NCI-H146 treated with DMSO at 0.1 percent for 48 hours (cell line): ENCODE data around the gene COX14.
A peak's percentile ranks its signal among the peaks of the same experiment; 100 is the strongest.
"Not testable (repeated sequence)": the region's sequence is repeated elsewhere in the genome, so short reads cannot be mapped to it uniquely, and the experiment has no call there.

ENCODE experiments used
- DNase-seq: peaks from one replicate; lab custom pipeline; 2025; ENCODE audit not compliant: unreplicated experiment; lab: John Stamatoyannopoulos, UW

COX14 gene

DNA sequence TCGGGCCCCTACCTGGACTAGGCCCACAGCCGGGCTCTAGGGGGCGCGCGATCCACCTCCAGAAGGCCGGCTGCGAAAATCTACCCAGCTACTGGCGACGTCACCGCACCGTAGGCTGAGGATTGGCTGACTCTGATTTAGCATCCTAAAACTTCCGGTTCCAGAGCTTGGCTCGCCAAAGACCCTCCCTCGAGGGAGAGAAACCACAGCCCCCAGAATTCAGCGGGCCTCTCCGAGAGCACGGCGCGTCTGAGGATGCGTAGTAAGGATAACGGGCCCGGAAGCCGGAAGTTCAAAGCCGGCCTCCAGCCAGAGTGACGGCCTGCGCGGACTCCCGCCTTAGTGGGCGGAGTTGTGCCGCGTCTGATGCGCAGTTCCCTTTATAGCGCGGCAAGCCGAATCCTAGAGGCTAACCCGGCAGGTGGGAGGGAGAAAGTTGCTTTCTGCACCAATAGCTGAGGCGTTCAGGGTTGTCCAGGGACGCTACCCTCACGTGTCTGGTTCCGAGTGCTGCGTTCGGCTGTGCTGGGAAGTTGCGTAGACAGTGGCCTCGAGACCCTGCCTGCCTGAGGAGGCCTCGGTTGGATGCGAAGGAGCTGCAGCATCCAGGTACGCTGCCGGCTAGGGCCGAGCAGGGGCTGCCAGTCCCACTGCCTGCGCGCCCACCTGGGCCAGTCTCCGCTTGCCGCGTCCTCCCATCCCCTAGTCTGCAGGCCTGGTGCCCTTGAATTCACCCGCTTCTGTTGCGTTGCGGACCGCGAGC lies at the start of gene COX14:
TSS of gene COX14 (plus strand) at position 544 of the 763 bp plus-strand sequence. CDS start 7,808 bp downstream, outside the sequence.
- DNase-seq = peak; percentile 99

DNA sequence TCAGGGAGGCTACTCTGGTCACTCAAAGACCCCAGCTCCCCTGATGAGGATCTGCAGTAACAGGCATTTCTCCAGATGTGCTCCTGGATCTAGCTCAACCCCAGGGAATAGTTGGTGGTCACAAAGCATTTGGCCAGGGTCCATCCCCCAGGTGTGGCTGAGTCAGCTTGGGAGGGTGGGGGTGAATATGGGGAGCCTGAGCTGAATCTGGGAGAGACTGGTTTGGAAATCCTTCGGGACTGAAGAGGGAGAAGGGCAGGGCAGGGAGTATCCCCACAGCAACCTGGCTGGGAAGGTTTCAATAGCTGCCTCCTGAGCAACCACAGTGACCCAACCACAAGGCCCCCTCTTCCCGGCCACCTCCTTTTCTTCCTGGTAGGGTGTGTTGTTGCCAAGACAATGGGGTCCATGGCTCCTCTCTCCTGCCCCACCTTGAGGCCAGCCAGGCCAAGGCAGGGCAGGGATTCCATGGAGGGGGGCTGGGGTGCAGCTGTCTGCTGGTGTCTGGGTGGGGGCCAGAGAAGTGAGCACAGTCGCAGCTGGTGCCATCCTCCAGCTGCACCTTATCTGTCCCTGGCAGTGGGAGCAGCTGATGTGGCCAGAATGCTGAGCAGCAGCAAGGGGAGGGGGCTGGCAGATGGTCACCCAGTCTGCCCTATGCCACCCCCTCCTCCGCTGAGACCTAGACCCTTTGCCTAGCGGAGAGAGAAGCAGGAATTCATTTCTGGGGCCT lies 49.1 kb upstream of the COX14 start:
- DNase-seq = no peak

DNA sequence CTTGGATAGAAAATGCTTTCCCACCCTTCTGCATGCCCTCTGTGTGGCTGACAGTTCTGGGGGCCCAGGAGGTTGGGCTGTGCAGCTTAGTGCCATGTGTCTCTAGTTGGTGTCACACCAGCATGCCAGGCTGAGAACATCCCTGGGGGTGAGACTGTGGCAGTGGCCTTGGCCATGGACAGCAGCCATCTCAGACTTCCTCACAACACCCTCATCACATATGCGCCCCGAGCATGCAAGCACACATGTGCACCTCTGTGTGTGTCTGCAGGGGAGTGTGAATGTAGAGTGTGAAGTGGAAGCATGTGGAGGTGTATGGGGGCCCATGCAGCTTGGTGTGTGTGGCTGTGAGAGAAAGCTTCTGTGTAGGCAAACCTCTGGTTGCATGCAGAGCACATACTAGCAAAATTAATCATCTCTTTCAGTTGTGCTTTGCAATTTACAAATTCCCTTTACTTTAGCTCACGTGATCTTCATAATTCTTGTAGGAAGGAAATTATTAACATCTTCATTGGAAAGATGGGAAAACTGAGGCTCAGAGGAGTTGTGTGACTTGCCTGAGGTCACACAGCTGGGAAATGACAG lies 46.2 kb upstream of the COX14 start:
- no peak for DNase-seq

DNA sequence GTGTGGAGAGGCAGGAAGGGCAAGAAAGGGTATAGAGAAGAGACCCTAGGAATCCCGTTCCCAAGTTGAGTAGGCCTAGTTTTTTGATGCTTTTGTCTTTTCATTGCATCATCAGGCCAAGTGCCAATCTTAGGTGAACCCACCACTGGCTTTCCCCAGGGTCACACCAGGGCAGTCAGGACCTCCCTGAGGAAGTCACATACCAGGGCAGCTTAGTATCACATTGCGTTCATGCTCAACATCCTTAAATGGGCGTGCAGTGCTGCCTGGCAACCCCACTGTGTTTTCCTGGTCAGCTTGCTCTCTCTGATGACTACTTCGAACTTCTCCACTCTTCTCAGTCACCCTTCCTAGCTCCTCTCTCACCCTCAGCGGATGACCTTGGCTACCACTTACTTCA lies 45.6 kb upstream of the COX14 start:
- DNase-seq = no peak

DNA sequence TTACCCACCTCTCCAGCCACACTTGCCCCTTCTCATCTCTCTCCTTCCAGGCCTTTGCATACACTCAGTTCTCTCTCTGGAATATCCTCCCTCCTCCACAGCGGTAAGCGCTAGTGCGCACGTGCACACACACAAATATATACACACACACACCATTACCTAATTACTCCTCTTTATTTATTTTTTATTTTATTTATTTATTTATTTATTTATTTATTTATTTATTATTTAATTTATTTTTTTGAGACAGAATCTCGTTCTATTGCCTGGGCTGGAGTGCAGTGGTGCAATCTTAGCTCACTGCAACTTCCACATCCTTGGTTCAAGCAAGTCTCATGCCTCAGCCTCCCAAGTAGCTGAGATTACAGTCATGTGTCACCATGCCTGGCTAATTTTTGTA lies 43.0 kb upstream of the COX14 start:
- no peak for DNase-seq

DNA sequence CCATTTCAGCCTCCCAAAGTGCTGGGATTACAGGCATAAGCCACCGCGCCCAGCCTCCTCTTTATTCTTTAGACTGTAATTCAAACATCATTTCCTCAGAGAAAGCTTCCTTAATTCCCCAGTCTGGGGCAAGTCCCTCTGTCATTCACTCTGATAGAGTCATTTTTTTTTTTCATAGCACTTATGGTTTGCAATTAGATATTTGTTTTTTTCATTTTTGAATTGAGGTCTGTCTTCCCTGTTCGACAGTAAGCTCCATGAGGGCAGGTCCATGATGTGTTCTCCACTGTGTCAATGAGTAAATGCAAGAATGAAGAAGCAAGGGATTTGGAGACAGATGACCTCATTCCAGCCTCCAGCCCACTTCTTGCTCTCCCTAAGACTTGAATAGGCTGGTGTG lies 42.5 kb upstream of the COX14 start:
- no peak for DNase-seq

DNA sequence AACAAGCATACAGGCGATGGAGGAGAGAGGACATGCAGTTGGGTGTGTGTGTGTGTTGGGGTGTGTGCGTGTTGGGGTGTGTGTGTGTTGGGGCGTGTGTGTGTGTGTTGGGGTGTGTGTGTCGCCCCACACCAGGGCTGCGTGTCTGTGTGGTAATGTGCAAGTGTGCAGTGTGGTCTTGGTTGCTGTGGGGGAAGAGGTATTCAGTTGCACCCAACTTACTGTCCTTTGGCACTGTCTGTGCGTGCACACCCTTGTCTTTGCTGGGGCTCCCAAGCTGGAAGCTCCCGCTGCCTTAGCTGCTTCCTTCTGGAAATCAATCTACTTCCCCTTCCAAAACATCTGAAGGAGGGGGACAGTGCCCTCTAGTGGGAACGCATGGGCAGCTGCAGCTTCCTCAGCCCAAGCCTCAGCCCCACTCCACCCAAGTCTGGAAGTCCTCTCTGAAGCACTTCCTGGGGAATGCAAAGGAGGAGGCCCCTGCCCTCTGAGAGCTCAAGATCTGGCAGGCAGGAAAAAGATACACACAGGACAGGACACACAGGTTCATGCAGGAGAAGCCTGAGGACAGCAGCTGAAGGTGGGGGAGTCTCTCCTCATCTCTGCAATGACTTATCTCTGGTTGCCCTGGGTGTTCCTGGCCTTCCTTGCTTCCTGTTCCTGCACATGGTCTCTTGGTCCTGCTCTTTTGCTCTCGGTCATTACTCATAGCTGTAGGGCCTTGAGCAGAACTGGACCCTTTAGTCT lies 41.5 kb upstream of the COX14 start:
- DNase-seq = peak; percentile 16

DNA sequence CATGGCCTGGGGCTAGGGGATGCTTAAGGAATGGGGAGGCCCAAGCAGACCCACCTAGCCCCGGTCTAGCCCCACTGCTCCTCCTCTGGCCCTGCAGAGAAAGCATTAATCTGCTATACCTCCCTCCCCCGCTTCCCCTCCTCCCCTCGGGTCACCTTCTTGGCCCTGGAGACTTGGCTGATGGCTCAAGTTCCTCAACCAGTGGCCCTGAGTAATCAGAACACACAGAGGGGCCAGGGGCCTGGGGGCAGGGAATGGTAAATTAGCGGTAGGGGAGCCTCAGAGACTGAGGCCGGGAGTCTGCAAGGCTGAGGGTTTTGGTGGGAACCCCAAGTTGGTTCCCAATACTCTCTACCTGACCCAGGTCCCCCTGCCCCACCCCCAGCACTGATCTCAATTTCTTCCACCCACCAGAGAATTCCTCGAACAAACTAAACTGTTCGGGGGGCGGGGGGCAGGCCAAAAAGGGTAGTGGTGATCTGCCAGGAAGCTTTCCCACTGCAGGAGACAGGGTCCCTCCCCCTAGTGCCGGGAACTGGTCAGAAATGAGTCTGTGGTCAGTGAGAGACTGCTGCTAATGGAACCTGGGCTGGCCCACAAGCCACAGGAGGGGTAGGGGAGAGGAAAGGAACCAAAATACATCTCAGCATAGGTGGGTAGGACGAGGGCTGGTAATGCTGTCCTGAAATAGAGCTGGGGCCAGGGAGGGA lies 39.7 kb upstream of the COX14 start:
- no peak for DNase-seq

DNA sequence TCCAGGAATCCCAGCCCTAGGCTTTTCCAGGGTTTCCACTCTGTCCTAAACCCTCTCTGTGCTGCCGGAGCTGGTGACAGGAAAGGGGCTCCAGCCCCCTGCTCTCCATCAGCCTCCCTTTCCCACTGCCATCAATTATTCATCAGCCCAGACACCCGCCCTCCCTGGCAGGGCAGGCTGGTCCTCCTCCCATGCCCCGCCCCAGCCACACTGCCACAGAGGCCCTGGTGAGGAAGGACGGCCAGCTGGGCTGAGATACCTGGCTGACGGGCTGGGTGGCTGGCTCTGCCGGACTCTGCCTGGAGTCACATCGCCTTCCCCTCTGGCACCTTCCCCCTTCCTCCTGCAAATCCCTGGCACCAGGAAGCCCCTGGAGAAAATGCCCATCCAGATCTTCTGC lies 38.8 kb upstream of the COX14 start:
- no peak for DNase-seq

DNA sequence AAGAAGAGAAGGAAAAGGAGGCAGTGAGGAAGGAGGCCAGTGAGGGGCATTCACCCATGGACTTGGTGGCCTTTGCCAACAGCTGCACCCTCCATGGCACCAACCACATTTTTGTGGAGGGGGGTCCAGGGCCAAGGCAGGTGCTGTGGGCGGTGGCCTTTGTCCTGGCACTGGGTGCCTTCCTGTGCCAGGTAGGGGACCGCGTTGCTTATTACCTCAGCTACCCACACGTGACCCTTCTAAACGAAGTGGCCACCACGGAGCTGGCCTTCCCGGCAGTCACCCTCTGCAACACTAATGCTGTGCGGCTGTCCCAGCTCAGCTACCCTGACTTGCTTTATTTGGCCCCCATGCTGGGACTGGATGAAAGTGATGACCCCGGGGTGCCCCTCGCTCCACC lies 38.3 kb upstream of the COX14 start:
- DNase-seq = no peak

DNA sequence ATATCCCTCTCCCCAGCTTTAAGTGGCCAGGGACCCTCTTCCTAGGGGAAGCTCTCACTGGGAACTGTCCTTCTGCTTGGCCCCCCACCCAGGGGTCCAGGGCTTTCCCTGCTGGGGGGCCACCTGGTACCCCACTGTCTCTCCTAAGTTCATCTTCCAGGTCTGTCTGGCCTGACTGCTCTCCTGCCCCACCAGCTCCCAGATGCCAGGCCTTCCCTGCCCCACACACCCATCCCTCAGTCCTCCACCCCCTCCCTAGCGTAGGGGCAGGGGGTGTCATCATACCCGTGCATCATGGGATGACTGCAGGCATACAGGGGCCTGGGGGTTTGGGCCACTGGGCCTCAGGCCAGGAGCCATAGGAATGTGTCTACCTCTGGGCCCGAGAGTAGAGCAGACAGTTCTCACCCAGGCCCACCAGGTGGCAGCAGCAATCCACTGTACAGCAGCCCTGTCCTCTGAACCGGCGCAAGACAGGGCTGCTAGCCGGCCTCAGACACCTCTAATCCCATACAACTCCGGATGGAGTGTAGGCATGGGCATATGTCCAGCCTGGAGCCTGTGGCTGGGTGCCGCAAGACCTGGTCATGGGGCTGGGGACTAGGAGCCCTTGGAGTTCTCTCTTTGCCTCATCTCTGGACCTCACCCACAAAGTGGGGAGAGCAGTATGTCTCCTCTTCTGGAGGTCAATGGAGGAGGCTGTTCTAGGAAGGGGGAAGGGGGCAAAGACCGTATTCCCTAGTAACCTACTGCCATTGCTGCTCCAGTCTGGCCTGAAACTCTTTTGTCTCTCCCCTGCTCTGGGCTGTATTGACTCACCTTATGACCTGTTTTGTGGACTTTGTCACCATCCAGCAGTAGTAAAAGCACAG lies 36.9 kb upstream of the COX14 start:
- DNase-seq = peak; percentile 50

DNA sequence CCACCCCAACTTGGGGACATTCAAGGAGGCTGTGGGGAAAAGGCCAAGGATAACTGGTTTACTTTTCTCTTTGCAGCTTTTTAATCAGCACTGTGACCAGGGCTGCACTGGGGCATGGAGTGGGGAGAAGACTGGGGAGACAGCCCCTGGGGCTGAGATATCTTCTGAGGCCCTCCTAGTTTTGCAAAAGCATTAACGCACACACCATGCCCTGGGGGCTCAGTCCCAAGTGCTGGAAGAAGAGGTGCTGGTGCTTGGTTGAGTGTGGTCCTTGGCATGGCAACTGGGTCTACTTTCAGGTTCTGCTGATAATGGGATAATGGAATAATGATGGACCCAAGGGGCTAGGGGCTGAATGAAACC lies 36.2 kb upstream of the COX14 start:
- DNase-seq = no peak

DNA sequence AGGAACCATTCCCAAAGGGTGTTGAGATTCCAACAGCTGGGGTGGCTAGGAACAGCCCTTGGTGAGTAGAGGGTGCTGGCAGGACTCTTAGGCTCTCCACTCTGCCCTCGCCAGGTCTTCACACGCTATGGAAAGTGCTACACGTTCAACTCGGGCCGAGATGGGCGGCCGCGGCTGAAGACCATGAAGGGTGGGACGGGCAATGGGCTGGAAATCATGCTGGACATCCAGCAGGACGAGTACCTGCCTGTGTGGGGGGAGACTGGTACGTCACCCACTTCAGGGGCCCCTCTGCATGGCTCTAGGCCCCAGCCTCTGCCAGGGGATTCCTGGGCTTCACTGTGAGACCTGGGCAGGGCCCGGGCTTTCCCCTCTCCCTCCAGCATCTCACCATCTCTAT lies 34.9 kb upstream of the COX14 start:
- DNase-seq = no peak

DNA sequence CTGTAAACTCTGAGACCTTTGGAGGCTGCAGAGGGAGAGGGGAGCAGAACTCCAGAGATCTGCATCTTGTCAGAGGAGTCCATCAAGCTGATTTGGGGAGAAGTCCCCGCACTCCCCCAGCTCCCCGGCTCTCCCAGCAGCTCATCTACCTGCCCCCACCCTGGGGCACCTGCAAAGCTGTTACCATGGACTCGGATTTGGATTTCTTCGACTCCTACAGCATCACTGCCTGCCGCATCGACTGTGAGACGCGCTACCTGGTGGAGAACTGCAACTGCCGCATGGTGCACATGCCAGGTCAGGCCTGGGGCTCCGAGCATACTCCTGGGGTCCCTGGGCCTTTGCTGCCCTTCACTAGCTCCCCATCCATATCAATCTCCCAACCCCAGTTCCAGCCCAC lies 33.8 kb upstream of the COX14 start:
- no peak for DNase-seq

DNA sequence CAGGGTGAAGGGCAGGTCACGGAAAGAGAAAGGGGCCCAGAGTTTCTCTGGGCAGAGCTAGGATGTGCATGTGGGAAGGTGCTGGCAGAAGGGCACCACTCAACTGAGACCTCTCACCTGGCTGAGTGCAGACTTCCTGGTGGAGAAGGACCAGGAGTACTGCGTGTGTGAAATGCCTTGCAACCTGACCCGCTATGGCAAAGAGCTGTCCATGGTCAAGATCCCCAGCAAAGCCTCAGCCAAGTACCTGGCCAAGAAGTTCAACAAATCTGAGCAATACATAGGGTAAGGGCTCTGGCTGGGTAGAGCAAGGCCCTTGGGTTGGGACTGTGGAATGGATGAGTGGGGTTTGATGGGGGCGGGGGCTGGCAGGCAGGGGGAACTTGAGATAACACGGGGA lies 32.3 kb upstream of the COX14 start:
- no peak for DNase-seq

DNA sequence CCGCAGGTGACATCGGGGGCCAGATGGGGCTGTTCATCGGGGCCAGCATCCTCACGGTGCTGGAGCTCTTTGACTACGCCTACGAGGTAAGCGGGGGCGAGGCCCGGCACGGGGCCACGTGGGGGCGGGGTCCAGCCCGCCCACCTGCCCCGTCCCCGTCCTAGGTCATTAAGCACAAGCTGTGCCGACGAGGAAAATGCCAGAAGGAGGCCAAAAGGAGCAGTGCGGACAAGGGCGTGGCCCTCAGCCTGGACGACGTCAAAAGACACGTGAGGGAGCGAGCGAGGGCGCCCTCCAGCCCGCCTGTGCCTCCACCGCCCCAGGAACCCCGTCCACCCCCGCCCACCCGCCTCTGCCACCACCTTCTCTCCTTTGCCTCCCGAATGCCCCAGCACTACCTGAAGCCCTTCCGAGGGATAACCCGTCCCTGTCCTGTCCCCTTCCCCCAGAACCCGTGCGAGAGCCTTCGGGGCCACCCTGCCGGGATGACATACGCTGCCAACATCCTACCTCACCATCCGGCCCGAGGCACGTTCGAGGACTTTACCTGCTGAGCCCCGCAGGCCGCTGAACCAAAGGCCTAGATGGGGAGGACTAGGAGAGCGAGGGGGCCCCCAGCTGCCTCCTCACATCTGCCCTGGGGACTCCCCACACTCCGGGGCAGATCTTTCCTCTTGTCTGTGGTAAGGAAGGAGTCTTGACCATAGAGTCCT lies 30.8 kb upstream of the COX14 start:
- no peak for DNase-seq

DNA sequence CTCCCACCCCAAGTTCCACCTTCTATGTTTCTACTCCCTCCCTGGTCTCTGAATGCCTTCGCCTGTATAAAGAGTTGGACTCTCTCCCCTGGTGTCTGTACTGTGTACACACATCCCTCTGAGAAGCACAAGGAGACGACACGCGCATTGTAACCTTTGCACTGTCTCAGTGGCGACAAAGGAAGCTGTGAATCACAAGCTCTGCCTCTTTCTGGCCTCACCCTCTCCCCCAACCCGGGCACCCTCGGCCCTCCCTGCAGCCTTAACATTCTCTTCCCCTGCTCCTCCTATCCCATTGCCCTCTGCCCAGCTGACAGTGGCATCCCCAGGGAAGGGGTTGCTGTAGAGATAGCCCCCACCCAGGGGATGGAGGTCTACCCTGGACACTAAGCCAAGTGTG lies 29.4 kb upstream of the COX14 start:
- DNase-seq = peak; percentile 9

DNA sequence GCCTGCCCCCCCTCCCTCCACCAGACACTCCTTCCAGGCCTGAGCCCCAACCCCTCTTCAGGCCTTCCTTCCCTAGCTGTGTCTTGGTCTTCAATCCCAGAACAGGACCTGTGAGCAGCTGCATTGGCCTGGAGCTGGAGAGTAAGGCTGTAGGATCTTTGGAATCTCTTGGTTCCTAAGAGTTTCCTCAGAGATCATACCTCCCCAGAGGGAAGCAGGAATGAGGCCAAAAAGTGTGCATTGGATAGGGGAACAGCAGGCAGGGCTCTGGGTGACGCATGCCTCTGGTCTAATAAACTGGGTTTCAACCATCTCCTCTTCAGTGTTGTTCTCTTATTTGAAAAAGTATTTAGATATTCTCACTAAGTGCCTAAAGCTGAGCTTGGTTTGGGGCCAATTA lies 28.7 kb upstream of the COX14 start:
- no peak for DNase-seq

DNA sequence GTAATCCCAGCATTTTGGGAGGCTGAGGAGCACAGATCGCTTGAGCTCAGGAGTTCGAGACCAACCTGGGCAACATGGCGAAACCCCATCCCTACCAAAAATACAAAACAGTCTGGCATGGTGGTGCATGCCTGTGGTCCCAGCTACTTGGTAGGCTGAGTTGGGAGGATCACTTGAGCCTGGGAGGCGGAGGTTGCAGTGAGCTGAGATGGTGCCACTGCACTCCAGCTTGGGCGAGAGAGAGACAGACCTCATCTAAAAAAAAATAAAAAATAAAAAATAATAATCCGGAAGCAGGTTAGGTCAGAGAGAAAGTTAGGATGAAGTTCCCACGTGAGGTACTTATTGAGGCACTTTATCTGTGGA lies 27.6 kb upstream of the COX14 start:
- not testable (repeated sequence) for DNase-seq
